HCT116 (cell line): Measurements from ENCODE around the gene SPIN1. TPM values are rescaled to one million over a fixed set of nuclear protein-coding genes. Genes with fewer than 3 reads are reported as not detected.

Experiments
- ATAC-seq: fragments of 200-7000 bp; cut with Tn5 transposase; 2 replicates; pipeline ENCODE4 v1.9.1; 2020; ENCODE audit warnings: mild to moderate bottlenecking, moderate library complexity
- BruUV-seq: library from RNA; stranded (reverse); fragments of 400-500 nt; replicated peaks from 2 replicates; lab custom pipeline; 2021; lab: Mats Ljungman, UMichigan
- CTCF ChIA-PET: fragments of 300-600 bp; sonication (Branson Sonifier 250); formaldehyde crosslinking; loops from one replicate; lab custom pipeline; 2021; ENCODE audit warnings: antibody characterized with exemption; lab: Charles Lee
- POLR2A ChIA-PET: fragments of 300-600, 350-600 bp; sonication (Branson Sonifier 250); formaldehyde crosslinking; loops from one replicate; lab custom pipeline; 2021; ENCODE audit warnings: antibody characterized with exemption; lab: Charles Lee
- RAD21 ChIA-PET, 2 experiments: fragments of 300-600 bp; sonication (Branson Sonifier 250); formaldehyde crosslinking; loops; one replicate each; lab custom pipeline; 2023; ENCODE audit warnings: low total read pairs in 2 of 2; ENCODE audit not compliant: uncharacterized antibody in 2 of 2, unreplicated experiment in 2 of 2, low non-redundant PET in 1 of 2; lab: Charles Lee
- DNase-seq: peaks from one replicate; pipeline ENCODE4 v3.0.0-alpha.2; 2010; ENCODE audit warnings: low read depth, low spot score
- H2AFZ ChIP-seq: fragments of 200-600 bp; shearing (Covaris generic), sonication (generic); 2 replicates; pipeline ENCODE4 v1.6.1; 2017; ENCODE audit warnings: low read depth, mixed run types, mixed read lengths, antibody characterized with exemption, low read length; ENCODE audit not compliant: poor library complexity, severe bottlenecking
- H3K27ac ChIP-seq: 2 replicates; pipeline ENCODE4 v1.5.1; 2012; ENCODE audit warnings: low read depth, low read length
- H3K27me3 ChIP-seq: fragments of 200-600 bp; sonication (generic); 2 replicates; pipeline ENCODE4 v1.6.1; 2016; ENCODE audit warnings: mixed run types, low read length, mixed read lengths; ENCODE audit not compliant: insufficient read depth
- H3K36me3 ChIP-seq, 2 experiments: fragments of 200-500 bp in 1 of 2; fragments of 200-600 bp in 1 of 2; sonication (Bioruptor generic) in 1 of 2; sonication (generic) in 1 of 2; 2 replicates each; pipeline versions ENCODE4 v1.5.1 to v1.6.1; 2014 to 2016; ENCODE audit warnings: low read length in 2 of 2, inconsistent platforms in 1 of 2, mixed read lengths in 1 of 2, mixed run types in 1 of 2; ENCODE audit not compliant: insufficient read depth in 2 of 2, control insufficient read depth in 1 of 2
- H3K4me1 ChIP-seq, 2 experiments: fragments of 200-600 bp in 1 of 2; sonication (generic) in 1 of 2; 2 replicates each; pipeline versions ENCODE4 v1.5.1 to v1.6.1; 2012 to 2017; ENCODE audit warnings: low read length in 2 of 2, inconsistent platforms in 1 of 2, mild to moderate bottlenecking in 1 of 2, mixed read lengths in 1 of 2, mixed run types in 1 of 2, moderate library complexity in 1 of 2; ENCODE audit not compliant: insufficient read depth in 2 of 2, control insufficient read depth in 1 of 2
- H3K4me2 ChIP-seq: fragments of 200-600 bp; sonication (generic); 2 replicates; pipeline ENCODE4 v1.6.1; 2017; ENCODE audit warnings: mixed run types, low read length, mixed read lengths
- H3K4me3 ChIP-seq, 2 experiments: fragments of 200-600 bp in 1 of 2; sonication (generic) in 1 of 2; replicated peaks in 1 of 2; 2 replicates each; pipeline ENCODE4 v1.5.1; 2011 to 2016; ENCODE audit warnings: low read length in 2 of 2, control low read depth in 1 of 2, low read depth in 1 of 2, mild to moderate bottlenecking in 1 of 2, mixed read lengths in 1 of 2, mixed run types in 1 of 2
- H3K79me2 ChIP-seq: fragments of 200-600 bp; sonication (generic); 2 replicates; pipeline ENCODE4 v1.6.1; 2017; ENCODE audit warnings: mild to moderate bottlenecking, mixed run types, low read length, moderate library complexity, mixed read lengths; ENCODE audit not compliant: insufficient read depth
- H3K9ac ChIP-seq: fragments of 200-600 bp; sonication (generic); 2 replicates; pipeline ENCODE4 v1.6.1; 2016; ENCODE audit warnings: low read length, mixed read lengths
- H3K9me2 ChIP-seq: fragments of 200-600 bp; sonication (generic), shearing (Covaris generic); 2 replicates; pipeline ENCODE4 v1.6.1; 2017; ENCODE audit warnings: mixed run types, mild to moderate bottlenecking, moderate library complexity; ENCODE audit not compliant: insufficient read depth
- H3K9me3 ChIP-seq, 2 experiments: fragments of 200-500 bp in 1 of 2; fragments of 200-600 bp in 1 of 2; sonication (Bioruptor generic) in 1 of 2; sonication (generic) in 1 of 2; 2 replicates each; pipeline ENCODE4 v1.6.1; 2014 to 2017; ENCODE audit warnings: low read length in 2 of 2, mixed read lengths in 2 of 2, inconsistent platforms in 1 of 2, low read depth in 1 of 2, mild to moderate bottlenecking in 1 of 2, mixed run types in 1 of 2, moderate library complexity in 1 of 2; ENCODE audit not compliant: control insufficient read depth in 1 of 2, insufficient read depth in 1 of 2
- H4K20me1 ChIP-seq: fragments of 200-600 bp; sonication (generic), shearing (Covaris generic); 2 replicates; pipeline ENCODE4 v1.6.1; 2017; ENCODE audit warnings: mixed run types, mild to moderate bottlenecking, moderate library complexity; ENCODE audit not compliant: insufficient read depth
- CEBPB ChIP-seq: IDR thresholded peaks from 2 replicates; pipeline ENCODE4 v1.6.1; 2012; ENCODE audit warnings: low read depth
- JUND ChIP-seq: IDR thresholded peaks from 2 replicates; pipeline ENCODE4 v1.6.1; 2012
- POLR2A ChIP-seq: IDR thresholded peaks from 2 replicates; pipeline ENCODE4 v1.7.0; 2011; ENCODE audit warnings: borderline replicate concordance; ENCODE audit not compliant: insufficient read depth, insufficient read length; ENCODE audit errors: extremely low read depth
- POLR2AphosphoS5 ChIP-seq: IDR thresholded peaks from 2 replicates; pipeline ENCODE4 v1.6.1; 2011; ENCODE audit warnings: mild to moderate bottlenecking, low read depth, low read length, moderate library complexity
- SIN3A ChIP-seq: IDR thresholded peaks from 2 replicates; pipeline ENCODE4 v1.6.1; 2012; ENCODE audit warnings: low read depth
- SRF ChIP-seq: IDR thresholded peaks from 2 replicates; pipeline ENCODE4 v1.6.1; 2012; ENCODE audit warnings: low read depth
- ZNF274 ChIP-seq: fragments of 200-500 bp; sonication (Bioruptor generic); IDR thresholded peaks from 2 replicates; pipeline ENCODE4 v1.6.1; 2014; ENCODE audit warnings: mild to moderate bottlenecking, low read depth, low read length, inconsistent platforms
- intact Hi-C: fragments of 100-400 bp; cut with micrococcal nuclease; formaldehyde crosslinking; loops from 2 replicates; pipeline ENCODE4 v1.10.0; 2022
- total RNA-seq: library from RNA; stranded (reverse); gene quantifications from one replicate; pipeline ENCODE4 v1.2.1, GENCODE V29; 2021; ENCODE audit not compliant: unreplicated experiment
- TF ChIP-seq, protein P1 (sequence below): IDR thresholded peaks from 2 replicates; pipeline ENCODE4 v1.6.1; 2012; ENCODE audit warnings: low read depth
- TF ChIP-seq, protein P2 (sequence below): IDR thresholded peaks from 2 replicates; pipeline ENCODE4 v1.6.1; 2011; ENCODE audit warnings: mild to moderate bottlenecking, low read length, moderate library complexity; ENCODE audit not compliant: insufficient replicate concordance; ENCODE audit errors: extremely low read depth
- TF ChIP-seq, protein P3 (sequence below): IDR thresholded peaks from 2 replicates; pipeline ENCODE4 v1.6.1; 2012

SPIN1 gene
- total RNA-seq, 1 experiment from 2014 or later, result 74.0 TPM

- no TSS peak for BruUV-seq
- peaks cover 12 to 24% of the 10 kb centered on the region in 2 experiments for H3K4me1 ChIP-seq
- H3K9ac ChIP-seq, result no peak overlapping the region
- peaks cover 88% of the 10 kb centered on the region for H3K79me2 ChIP-seq
- H3K27me3 ChIP-seq, result no peaks in the 10 kb centered on the region
- ATAC-seq (no peak), DNase-seq (no peak)
- ChIA-PET CTCF (no interaction called here), RAD21 (no interaction called here), POLR2A (no interaction called here)
- intact Hi-C loops, result loop anchor here (10.0 kb wide), 1 partner anchor 144 kb away; the partner anchor contains the start of gene NXNL2
- H3K4me2 ChIP-seq, result no peak overlapping the region
- H3K36me3 ChIP-seq, result peaks cover 0 to 2% of the 10 kb centered on the region in 2 experiments; a peak in 1 of 4 replicates
- peaks cover 17% of the 10 kb centered on the region; the same call in 1 of the 2 replicates for H4K20me1 ChIP-seq
- H3K27ac ChIP-seq, result no peak overlapping the region
- H3K4me3 ChIP-seq, result no peak overlapping the region
- H3K9me3 ChIP-seq, result no peaks in the 10 kb centered on the region
- H2AFZ ChIP-seq, result no peak overlapping the region
- H3K9me2 ChIP-seq, result no peaks in the 10 kb centered on the region
- TF ChIP-seq, protein P1, sequence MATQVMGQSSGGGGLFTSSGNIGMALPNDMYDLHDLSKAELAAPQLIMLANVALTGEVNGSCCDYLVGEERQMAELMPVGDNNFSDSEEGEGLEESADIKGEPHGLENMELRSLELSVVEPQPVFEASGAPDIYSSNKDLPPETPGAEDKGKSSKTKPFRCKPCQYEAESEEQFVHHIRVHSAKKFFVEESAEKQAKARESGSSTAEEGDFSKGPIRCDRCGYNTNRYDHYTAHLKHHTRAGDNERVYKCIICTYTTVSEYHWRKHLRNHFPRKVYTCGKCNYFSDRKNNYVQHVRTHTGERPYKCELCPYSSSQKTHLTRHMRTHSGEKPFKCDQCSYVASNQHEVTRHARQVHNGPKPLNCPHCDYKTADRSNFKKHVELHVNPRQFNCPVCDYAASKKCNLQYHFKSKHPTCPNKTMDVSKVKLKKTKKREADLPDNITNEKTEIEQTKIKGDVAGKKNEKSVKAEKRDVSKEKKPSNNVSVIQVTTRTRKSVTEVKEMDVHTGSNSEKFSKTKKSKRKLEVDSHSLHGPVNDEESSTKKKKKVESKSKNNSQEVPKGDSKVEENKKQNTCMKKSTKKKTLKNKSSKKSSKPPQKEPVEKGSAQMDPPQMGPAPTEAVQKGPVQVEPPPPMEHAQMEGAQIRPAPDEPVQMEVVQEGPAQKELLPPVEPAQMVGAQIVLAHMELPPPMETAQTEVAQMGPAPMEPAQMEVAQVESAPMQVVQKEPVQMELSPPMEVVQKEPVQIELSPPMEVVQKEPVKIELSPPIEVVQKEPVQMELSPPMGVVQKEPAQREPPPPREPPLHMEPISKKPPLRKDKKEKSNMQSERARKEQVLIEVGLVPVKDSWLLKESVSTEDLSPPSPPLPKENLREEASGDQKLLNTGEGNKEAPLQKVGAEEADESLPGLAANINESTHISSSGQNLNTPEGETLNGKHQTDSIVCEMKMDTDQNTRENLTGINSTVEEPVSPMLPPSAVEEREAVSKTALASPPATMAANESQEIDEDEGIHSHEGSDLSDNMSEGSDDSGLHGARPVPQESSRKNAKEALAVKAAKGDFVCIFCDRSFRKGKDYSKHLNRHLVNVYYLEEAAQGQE, result no peak
- TF ChIP-seq CEBPB (no peak), POLR2AphosphoS5 (no peak), POLR2A (no peak), SRF (no peak), ZNF274 (no peak), SIN3A (no peak), JUND (no peak)
- TF ChIP-seq, protein P2, sequence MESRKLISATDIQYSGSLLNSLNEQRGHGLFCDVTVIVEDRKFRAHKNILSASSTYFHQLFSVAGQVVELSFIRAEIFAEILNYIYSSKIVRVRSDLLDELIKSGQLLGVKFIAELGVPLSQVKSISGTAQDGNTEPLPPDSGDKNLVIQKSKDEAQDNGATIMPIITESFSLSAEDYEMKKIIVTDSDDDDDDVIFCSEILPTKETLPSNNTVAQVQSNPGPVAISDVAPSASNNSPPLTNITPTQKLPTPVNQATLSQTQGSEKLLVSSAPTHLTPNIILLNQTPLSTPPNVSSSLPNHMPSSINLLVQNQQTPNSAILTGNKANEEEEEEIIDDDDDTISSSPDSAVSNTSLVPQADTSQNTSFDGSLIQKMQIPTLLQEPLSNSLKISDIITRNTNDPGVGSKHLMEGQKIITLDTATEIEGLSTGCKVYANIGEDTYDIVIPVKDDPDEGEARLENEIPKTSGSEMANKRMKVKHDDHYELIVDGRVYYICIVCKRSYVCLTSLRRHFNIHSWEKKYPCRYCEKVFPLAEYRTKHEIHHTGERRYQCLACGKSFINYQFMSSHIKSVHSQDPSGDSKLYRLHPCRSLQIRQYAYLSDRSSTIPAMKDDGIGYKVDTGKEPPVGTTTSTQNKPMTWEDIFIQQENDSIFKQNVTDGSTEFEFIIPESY, result no peak
- TF ChIP-seq, protein P3, sequence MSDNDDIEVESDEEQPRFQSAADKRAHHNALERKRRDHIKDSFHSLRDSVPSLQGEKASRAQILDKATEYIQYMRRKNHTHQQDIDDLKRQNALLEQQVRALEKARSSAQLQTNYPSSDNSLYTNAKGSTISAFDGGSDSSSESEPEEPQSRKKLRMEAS, result no peak
Observed at GRCh38 chr9:88391236-88391635, 3.0 kb downstream of the SPIN1 start.
